Measurements from ENCODE around the gene TRIAP1. TPM values are rescaled to one million over a fixed set of nuclear protein-coding genes. Genes with fewer than 3 reads are reported as not detected.
A peak's percentile ranks its signal among the peaks of the same experiment; 100 is the strongest.

Gene TRIAP1
- polyA plus RNA-seq, 4 donors = 42.6 to 47.8 (median 46.2) TPM

GRCh38 chr12:120437735-120438494, 8.3 kb downstream of the TRIAP1 start, which contains the start of gene COX6A1:
Gene COX6A1, plus strand, starts transcription at chr12:120438113. Its CDS starts 14 bp downstream, at chr12:120438127.
- DNase-seq (ENCODE audit: low read depth in 4 of 4, low spot score in 3 of 4) = peak; percentile 83 to 95 (median 90)

GRCh38 chr12:120432772-120433525, 13.2 kb downstream of the TRIAP1 start:
- DNase-seq (ENCODE audit: low read depth in 4 of 4, low spot score in 3 of 4) = no peak

- no peak for DNase-seq (ENCODE audit: low read depth in 4 of 4, low spot score in 3 of 4)
Observed at GRCh38 chr12:120429368-120429767, 16.8 kb downstream of the TRIAP1 start.

- DNase-seq (ENCODE audit: low read depth in 4 of 4, low spot score in 3 of 4) = no peak
Observed at GRCh38 chr12:120428597-120429229, 17.5 kb downstream of the TRIAP1 start.

- no peak for DNase-seq (ENCODE audit: low read depth in 4 of 4, low spot score in 3 of 4)
Observed at GRCh38 chr12:120425797-120426196, 20.4 kb downstream of the TRIAP1 start.

GRCh38 chr12:120422892-120423456, 23.2 kb downstream of the TRIAP1 start:
- no peak for DNase-seq (ENCODE audit: low read depth in 4 of 4, low spot score in 3 of 4)

GRCh38 chr12:120421701-120422100, 24.5 kb downstream of the TRIAP1 start:
- no peak for DNase-seq (ENCODE audit: low read depth in 4 of 4, low spot score in 3 of 4)

- DNase-seq (ENCODE audit: low read depth in 4 of 4, low spot score in 3 of 4) = no peak
Observed at GRCh38 chr12:120417917-120418580, 28.1 kb downstream of the TRIAP1 start.

- no peak for DNase-seq (ENCODE audit: low read depth in 4 of 4, low spot score in 3 of 4)
Observed at GRCh38 chr12:120416490-120417216, 29.5 kb downstream of the TRIAP1 start.

GRCh38 chr12:120413901-120414695, 32.1 kb downstream of the TRIAP1 start:
- DNase-seq (ENCODE audit: low read depth in 4 of 4, low spot score in 3 of 4) = peak in 3 of 4 donors; percentile 67 to 83 (median 80)

GRCh38 chr12:120412421-120412820, 33.8 kb downstream of the TRIAP1 start:
- no peak for DNase-seq (ENCODE audit: low read depth in 4 of 4, low spot score in 3 of 4)

- no peak for DNase-seq (ENCODE audit: low read depth in 4 of 4, low spot score in 3 of 4)
Observed at GRCh38 chr12:120408771-120409170, 37.4 kb downstream of the TRIAP1 start.

- DNase-seq (ENCODE audit: low read depth in 4 of 4, low spot score in 3 of 4) = no peak
Observed at GRCh38 chr12:120406553-120406952, 39.6 kb downstream of the TRIAP1 start.

GRCh38 chr12:120406069-120406468, 40.1 kb downstream of the TRIAP1 start:
- DNase-seq (ENCODE audit: low read depth in 4 of 4, low spot score in 3 of 4) = no peak

- no peak for DNase-seq (ENCODE audit: low read depth in 4 of 4, low spot score in 3 of 4)
Observed at GRCh38 chr12:120404271-120404670, 41.9 kb downstream of the TRIAP1 start.

- no peak for DNase-seq (ENCODE audit: low read depth in 4 of 4, low spot score in 3 of 4)
Observed at GRCh38 chr12:120403869-120404268, 42.3 kb downstream of the TRIAP1 start.

GRCh38 chr12:120402217-120402616, 44.0 kb downstream of the TRIAP1 start:
- no peak for DNase-seq (ENCODE audit: low read depth in 4 of 4, low spot score in 3 of 4)

- DNase-seq (ENCODE audit: low read depth in 4 of 4, low spot score in 3 of 4) = no peak
Observed at GRCh38 chr12:120399531-120399930, 46.7 kb downstream of the TRIAP1 start.
